NCI-H128 (cell line): ENCODE measurements around the gene EPHB4.
"Not testable (repeated sequence)": the region's sequence is repeated elsewhere in the genome, so short reads cannot be mapped to it uniquely, and the experiment has no call there.

Source experiments
- DNase-seq: peaks from one replicate; lab custom pipeline; 2025; ENCODE audit not compliant: unreplicated experiment; lab: John Stamatoyannopoulos, UW

EPHB4 gene

GRCh38 chr7:100827330-100828226, at the start of gene EPHB4:
Gene EPHB4 (minus strand): TSS chr7:100827523. CDS start chr7:100827030, 493 bp downstream.
- no peak for DNase-seq

GRCh38 chr7:100875356-100875751, 48.0 kb upstream of the EPHB4 start:
- DNase-seq = no peak

GRCh38 chr7:100874577-100875355, 47.4 kb upstream of the EPHB4 start, which contains the start of gene SRRT:
Gene SRRT (plus strand): TSS chr7:100875103. CDS start chr7:100875591, 488 bp downstream.
- peak; percentile 99 for DNase-seq

GRCh38 chr7:100874300-100874576, 46.9 kb upstream of the EPHB4 start:
- no peak for DNase-seq

GRCh38 chr7:100873599-100874299, 46.4 kb upstream of the EPHB4 start:
- DNase-seq = no peak

- DNase-seq = no peak
Observed at GRCh38 chr7:100867776-100868485, 40.6 kb upstream of the EPHB4 start.

GRCh38 chr7:100867040-100867775, 39.9 kb upstream of the EPHB4 start, which contains the start of gene TRIP6:
Gene TRIP6 (plus strand): TSS chr7:100867387. CDS start chr7:100867498, 111 bp downstream.
- no peak for DNase-seq

- no peak for DNase-seq
Observed at GRCh38 chr7:100866729-100867039, 39.4 kb upstream of the EPHB4 start.

- DNase-seq = no peak
Observed at GRCh38 chr7:100865938-100866728, 38.8 kb upstream of the EPHB4 start.

- DNase-seq = no peak
Observed at GRCh38 chr7:100865372-100865911, 38.1 kb upstream of the EPHB4 start.

- no peak for DNase-seq
Observed at GRCh38 chr7:100864263-100864845, 37.0 kb upstream of the EPHB4 start.

GRCh38 chr7:100863406-100863950, 36.2 kb upstream of the EPHB4 start:
- DNase-seq = no peak

- DNase-seq = no peak
Observed at GRCh38 chr7:100861616-100861985, 34.3 kb upstream of the EPHB4 start.

- no peak for DNase-seq
Observed at GRCh38 chr7:100860702-100861615, 33.6 kb upstream of the EPHB4 start.

GRCh38 chr7:100859856-100860255, 32.5 kb upstream of the EPHB4 start:
- no peak for DNase-seq

GRCh38 chr7:100856871-100857282, 29.6 kb upstream of the EPHB4 start:
- DNase-seq = no peak

- DNase-seq = no peak
Observed at GRCh38 chr7:100855515-100855914, 28.2 kb upstream of the EPHB4 start.

- not testable (repeated sequence) for DNase-seq
Observed at GRCh38 chr7:100854899-100855298, 27.6 kb upstream of the EPHB4 start.
